Activated T-cell treated with anti-CD3 and anti-CD28 coated beads for 24 hours (primary cell): ENCODE data around the gene COX4I2.
"Not testable (repeated sequence)": the region's sequence is repeated elsewhere in the genome, so short reads cannot be mapped to it uniquely, and the experiment has no call there.

Experiments used
- DNase-seq: peaks from one replicate; pipeline ENCODE4 v3.0.0-alpha.2; 2020; ENCODE audit warnings: low read depth

The COX4I2 gene

GRCh38 chr20:31607640-31608250 lies 30.0 kb upstream of the COX4I2 start:
- no peak for DNase-seq

DNA sequence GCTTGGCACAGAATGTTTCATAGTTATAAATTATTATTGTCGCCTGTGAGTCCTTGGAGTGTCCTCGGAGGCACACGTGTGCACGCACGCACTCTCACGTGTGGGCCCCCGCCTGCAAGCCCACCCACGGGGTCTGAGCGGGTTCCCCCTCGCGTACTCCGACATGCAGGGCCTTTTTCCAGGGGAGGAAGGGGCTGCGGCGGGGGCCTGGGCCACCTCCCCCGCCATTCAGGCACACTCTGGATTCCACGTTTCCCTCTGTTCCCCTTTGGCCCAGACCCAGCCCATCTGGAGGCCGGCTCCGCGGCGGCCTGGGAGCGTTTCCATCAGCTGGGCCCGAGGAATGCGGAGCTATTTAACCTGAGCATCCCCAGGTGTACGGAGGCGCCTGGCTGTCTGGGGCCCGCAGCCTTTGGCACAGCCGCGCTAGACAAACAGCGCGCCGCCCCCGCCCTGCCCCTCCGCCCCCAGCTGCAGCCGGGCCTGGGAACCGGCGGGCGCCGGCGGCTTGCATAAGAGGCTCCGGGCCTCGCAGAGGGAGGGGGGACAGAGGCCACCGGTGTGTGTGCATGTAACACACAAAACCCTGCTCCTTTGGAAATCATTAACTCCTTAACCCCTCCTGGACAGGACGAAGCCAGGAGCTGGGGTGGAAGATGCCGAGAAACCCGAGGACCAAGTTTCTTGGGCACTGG lies 29.3 kb upstream of the COX4I2 start:
- no peak for DNase-seq

DNA sequence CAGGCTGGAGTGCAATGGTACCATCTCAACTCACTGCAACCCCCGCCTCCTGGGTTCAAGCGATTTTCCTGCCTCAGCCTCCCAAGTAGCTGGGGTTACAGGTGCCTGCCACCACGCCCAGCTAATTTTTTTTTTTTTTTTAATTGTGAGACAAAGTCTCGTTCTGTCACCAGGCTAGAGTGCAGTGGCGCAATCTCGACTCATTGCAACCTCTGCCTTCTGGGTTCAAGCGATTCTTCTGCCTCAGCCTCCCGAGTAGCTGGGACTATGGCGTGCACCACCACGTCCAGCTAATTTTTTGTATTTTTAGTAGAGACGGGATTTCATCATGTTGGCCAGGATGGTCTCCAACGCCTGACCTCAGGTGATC lies 25.5 kb upstream of the COX4I2 start:
- DNase-seq, result not testable (repeated sequence)

GRCh38 chr20:31615416-31615815 lies 22.3 kb upstream of the COX4I2 start:
- DNase-seq, result no peak

GRCh38 chr20:31617432-31618104 lies 20.1 kb upstream of the COX4I2 start:
- DNase-seq, result no peak

GRCh38 chr20:31620246-31620645 lies 17.5 kb upstream of the COX4I2 start:
- no peak for DNase-seq

DNA sequence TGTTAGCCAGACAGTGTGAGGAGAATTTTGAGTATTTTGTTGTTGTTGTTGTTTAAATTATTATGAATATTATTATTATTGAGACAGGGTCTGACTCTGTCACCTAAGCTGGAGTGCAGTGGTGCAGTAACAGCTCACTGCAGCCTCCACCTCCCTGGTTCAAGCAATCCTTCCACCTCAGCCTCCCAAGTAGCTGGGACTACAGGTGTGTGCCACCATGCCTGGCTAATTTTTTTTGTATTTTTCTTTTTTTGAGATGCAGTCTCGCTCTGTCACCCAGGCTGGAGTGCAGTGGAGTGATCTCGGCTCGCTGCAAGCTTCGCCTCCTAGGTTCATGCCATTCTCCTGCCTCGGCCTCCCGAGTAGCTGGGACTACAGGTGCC lies 14.6 kb upstream of the COX4I2 start:
- not testable (repeated sequence) for DNase-seq

DNA sequence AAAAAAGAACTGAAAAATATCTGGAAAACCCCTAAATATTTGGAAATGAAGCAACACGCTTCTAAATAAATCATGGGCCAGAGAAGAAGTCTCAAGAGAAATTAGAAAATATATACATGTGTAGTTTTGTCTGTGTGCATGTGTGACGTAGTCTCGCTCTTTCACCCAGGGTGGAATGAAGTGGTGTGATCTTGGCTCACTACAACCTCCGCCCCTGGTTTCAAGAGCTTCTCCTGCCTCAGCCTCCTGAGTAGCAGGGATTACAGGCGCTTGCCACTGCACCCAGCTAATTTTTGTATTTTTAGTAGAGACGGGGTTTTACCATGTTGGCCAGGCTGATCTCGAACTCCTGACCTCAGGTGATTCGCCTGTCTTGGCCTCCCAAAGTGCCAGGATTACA lies 11.2 kb upstream of the COX4I2 start:
- not testable (repeated sequence) for DNase-seq

DNA sequence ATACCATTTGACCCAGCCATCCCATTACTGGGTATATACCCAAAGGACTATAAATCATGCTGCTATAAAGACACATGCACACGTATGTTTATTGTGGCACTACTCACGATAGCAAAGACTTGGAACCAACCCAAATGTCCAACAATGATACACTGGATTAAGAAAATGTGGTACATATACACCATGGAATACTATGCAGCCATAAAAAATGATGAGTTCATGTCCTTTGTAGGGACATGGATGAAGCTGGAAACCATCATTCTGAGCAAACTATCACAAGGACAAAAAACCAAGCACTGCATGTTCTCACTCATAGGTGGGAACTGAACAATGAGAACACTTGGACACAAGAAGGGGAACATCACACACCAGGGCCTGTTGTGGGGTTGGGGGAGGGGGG lies 9.7 kb upstream of the COX4I2 start:
- DNase-seq, result not testable (repeated sequence)

DNA sequence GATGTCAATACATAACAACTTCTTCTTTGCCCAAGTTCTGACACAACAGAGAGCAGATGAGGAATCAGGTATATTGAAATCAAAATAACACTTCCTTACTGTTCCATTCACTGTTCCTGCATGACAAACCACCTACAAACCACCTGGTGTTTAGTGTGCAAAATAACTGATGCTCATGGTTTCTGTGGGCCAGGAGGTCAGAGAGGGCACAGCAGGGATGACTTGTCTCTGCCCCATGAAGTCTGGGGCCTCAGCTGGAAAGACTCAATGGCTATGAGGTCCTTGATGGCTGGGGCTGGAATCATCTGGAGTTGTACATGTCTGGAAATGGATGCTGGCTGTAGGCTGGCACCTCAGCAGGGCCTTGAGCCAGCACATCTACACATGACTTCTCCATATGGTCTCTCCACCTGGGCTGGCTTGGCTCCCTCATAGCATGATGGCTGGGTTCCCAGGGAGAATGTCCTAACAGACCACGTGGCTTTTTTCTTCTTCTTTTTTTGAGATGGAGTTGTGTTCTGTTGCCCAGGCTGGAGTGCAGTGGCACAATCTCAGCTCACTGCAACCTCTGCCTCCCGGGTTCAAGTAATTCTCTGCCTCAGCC lies 7.4 kb upstream of the COX4I2 start:
- no peak for DNase-seq

DNA sequence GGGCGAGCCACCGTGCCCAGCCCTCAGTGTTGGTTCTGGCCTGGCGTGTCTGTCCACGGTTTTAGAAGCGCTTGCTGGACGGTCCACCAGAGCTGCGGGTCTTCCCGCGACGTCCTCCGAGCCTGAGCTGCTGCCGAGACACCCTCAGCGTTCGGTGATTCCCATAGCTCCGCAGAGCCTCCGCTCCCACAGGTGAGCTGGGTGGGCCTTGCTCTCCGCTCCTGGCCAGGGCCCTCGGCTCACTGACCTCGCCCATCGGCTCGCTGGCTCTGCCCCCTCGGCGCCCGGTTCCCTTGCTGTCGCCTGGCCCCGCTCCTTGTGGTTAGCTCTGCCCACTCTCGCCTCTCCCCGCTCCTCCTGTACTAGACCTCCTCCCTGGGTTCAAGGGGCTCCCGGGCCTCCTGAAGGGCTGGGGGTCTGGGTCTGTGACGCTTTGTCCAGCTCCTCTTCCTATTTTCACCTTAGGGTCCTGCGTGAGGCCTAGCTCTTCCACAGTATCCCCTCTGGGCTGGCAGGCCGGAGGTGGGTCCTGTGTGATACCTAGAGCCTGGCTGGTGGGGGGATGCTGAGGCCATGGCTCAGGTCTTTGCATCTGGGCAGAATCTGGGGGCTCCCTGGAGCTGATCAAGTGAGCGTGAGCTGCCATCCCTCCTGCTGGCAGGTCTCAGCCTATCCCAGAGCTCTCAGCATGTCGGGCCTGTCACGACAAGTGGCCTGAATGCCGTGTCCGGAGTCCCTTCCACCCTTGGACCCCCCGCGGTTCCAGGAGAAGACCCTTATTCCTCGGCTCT lies 5.0 kb upstream of the COX4I2 start:
- no peak for DNase-seq

DNA sequence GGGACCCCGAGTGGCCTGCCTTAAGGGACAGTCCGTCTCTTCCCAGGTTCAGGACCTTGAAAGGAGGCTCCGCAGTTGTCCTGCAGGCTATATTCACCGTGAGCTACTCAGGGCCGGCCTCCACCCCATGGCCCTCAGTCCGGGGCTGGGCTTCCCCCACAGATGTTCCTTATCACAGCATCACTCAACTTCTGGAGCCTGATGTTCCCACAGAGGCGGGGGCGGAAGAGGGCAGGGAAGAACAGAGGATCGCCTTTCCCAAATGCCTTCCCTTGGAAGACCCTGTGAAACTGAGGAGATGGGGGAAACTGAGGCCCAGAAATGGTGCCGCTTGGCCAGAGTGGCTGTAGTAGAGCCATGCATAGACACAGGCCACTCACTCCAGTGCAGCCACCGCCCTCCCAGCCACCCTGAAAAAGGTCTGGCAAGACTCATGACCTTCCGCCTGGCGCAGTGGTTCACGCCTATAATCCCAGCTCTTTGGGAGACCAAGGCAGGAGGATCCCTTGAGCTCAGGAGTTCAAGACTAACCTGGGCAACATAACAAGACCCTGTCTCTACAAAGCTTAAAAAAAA lies 4.3 kb upstream of the COX4I2 start:
- no peak for DNase-seq

GRCh38 chr20:31638317-31638716 lies 605 bp downstream of the COX4I2 start:
- no peak for DNase-seq

GRCh38 chr20:31638816-31639215 lies 1.1 kb downstream of the COX4I2 start:
- no peak for DNase-seq

DNA sequence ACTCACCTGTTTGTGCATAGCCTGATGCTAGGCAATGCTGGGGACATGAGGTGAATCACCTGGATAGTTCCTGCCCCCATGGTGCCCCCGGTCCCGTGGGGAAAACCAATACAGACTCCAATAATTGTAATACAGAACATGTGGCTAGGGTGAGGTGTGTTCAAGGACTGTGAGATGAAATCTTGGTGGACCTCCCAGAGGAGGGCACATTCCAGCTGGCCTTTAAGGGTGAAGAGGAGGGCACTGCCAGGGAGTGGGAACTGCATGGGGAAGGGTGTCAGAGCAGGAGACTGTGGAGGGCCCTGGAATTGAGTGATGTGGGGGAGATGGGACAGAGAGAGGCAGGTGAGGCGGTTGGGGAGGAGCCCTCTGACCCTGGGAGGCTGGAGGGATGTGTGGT lies 2.5 kb downstream of the COX4I2 start:
- no peak for DNase-seq

DNA sequence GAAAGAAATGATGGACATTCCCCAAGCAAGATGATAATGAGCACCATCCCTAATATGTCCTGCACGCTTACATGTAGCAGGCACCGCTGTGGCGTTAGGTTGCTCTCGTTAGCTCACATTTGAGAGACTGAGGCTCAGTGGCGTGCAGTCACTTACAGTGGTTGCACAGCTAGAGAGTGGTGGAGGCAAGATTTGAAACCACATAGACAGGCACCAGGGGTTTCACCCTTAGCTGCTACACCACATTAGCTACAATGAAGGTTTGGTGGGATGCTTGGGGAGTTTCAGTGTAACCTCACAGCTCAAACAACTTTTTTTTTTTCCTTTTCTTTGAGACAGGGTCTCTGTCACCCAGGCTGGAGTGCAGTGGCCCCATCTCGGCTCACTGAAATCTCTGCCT lies 3.7 kb downstream of the COX4I2 start:
- DNase-seq, result no peak

DNA sequence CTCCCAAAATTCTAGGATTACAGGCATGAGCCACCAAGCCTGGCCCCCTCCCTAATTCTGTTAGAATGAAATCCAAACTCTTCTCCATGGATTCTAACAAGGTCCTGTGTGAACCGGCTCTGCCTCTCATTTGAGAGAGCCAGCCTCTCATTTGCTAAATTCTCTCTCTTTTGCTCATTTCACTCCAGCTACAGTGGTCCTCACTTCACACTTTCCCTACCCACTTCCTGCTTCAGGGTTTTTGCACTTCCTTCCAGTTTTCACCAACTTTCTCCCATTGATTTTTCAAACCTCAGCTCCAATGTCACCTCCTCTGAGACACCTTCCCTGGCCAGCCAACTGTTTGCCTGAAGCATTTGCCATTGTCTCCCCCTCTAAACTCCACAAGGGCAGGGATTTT lies 5.1 kb downstream of the COX4I2 start:
- DNase-seq, result no peak

GRCh38 chr20:31643522-31643921 lies 5.8 kb downstream of the COX4I2 start:
- DNase-seq, result no peak

- no peak for DNase-seq
Measured at GRCh38 chr20:31644701-31645100, 7.0 kb downstream of the COX4I2 start.

DNA sequence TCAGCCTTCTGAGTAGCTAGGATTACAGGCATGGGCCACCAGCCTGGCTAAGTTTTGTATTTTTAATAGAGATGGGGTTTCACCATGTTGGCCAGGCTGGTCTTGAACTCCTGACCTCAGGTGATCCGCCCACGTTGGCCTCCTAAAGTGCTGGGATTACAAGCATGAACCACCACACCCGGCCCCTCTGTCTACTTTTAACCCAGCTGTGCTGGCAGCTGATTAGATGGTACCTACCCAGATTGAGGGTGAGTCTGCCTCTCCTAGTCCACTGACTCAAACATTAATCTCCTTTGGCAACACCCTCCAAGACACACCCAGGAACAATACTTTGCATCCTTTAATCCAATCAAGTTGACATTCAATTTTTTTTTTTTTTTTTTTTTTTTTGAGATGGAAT lies 10.4 kb downstream of the COX4I2 start:
- not testable (repeated sequence) for DNase-seq

- no peak for DNase-seq
Measured at GRCh38 chr20:31652917-31653396, 15.2 kb downstream of the COX4I2 start.

GRCh38 chr20:31653561-31653960 lies 15.8 kb downstream of the COX4I2 start:
- DNase-seq, result no peak
